Measurements from ENCODE around the gene MFNG.

- TF ChIP-seq, protein P1, sequence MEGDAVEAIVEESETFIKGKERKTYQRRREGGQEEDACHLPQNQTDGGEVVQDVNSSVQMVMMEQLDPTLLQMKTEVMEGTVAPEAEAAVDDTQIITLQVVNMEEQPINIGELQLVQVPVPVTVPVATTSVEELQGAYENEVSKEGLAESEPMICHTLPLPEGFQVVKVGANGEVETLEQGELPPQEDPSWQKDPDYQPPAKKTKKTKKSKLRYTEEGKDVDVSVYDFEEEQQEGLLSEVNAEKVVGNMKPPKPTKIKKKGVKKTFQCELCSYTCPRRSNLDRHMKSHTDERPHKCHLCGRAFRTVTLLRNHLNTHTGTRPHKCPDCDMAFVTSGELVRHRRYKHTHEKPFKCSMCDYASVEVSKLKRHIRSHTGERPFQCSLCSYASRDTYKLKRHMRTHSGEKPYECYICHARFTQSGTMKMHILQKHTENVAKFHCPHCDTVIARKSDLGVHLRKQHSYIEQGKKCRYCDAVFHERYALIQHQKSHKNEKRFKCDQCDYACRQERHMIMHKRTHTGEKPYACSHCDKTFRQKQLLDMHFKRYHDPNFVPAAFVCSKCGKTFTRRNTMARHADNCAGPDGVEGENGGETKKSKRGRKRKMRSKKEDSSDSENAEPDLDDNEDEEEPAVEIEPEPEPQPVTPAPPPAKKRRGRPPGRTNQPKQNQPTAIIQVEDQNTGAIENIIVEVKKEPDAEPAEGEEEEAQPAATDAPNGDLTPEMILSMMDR (IDR thresholded peaks at IDR 0.05), result no peak
- no peak for TF ChIP-seq POLR2A (IDR thresholded peaks at IDR 0.05)
These were observed 5.5 kb downstream of the MFNG start for GRCh38 chr22:37480387-37481346.
